Renal cortex interstitium (tissue), 11 donors: ENCODE measurements around the gene CWC15. TPM values are rescaled to one million over a fixed set of nuclear protein-coding genes. Genes with fewer than 3 reads are reported as not detected.
A peak's percentile ranks its signal among the peaks of the same experiment; 100 is the strongest.
"Not testable (repeated sequence)": the region's sequence is repeated elsewhere in the genome, so short reads cannot be mapped to it uniquely, and the experiment has no call there.

Experiments used
- DNase-seq, 11 donors: peaks; one replicate each; pipeline ENCODE4 v3.0.0-alpha.2; 2013; ENCODE audit warnings: low read depth in 9 of 11, low spot score in 4 of 11; ENCODE audit errors: extremely low read depth in 1 of 11
- polyA plus RNA-seq, 3 donors: library from polyadenylated mRNA; unstranded; fragments of 120-200 nt; gene quantifications; one replicate each; pipeline ENCODE4 v1.2.1, GENCODE V29; 2013; ENCODE audit not compliant: insufficient read length in 3 of 3

CWC15 gene
- polyA plus RNA-seq, 3 donors: 110 to 131 (median 111) TPM

GRCh38 chr11:94968334-94968958 is 4.9 kb downstream of the CWC15 start:
- DNase-seq: no peak

GRCh38 chr11:94964934-94965333 is 8.4 kb downstream of the CWC15 start:
- no peak for DNase-seq

GRCh38 chr11:94961255-94961654 is 12.1 kb downstream of the CWC15 start:
- DNase-seq: no peak

GRCh38 chr11:94960488-94960887 is 12.9 kb downstream of the CWC15 start:
- no peak for DNase-seq

- DNase-seq: no peak
These were observed 14.2 kb downstream of the CWC15 start for GRCh38 chr11:94959179-94959578.

- DNase-seq: no peak
These were observed 15.1 kb downstream of the CWC15 start for GRCh38 chr11:94958121-94958696.

GRCh38 chr11:94956963-94957362 is 16.4 kb downstream of the CWC15 start:
- no peak for DNase-seq

GRCh38 chr11:94954753-94955152 is 18.6 kb downstream of the CWC15 start:
- no peak for DNase-seq

- no peak for DNase-seq
These were observed 25.2 kb downstream of the CWC15 start for GRCh38 chr11:94948070-94948617.

GRCh38 chr11:94946812-94947211 is 26.5 kb downstream of the CWC15 start:
- DNase-seq: no peak

- DNase-seq: no peak
These were observed 32.2 kb downstream of the CWC15 start for GRCh38 chr11:94941131-94941530.

GRCh38 chr11:94939346-94939745 is 34.0 kb downstream of the CWC15 start:
- no peak for DNase-seq

- peak in 3 of 11 donors; percentile 34 to 54 (median 46) for DNase-seq
These were observed 35.0 kb downstream of the CWC15 start for GRCh38 chr11:94938095-94939055.

- DNase-seq: no peak
These were observed 38.5 kb downstream of the CWC15 start for GRCh38 chr11:94934846-94935245.

GRCh38 chr11:94934362-94934761 is 39.0 kb downstream of the CWC15 start:
- no peak for DNase-seq

GRCh38 chr11:94933223-94934130 is 39.9 kb downstream of the CWC15 start:
- peak in 1 of 11 donors; percentile 22 for DNase-seq

GRCh38 chr11:94932503-94932902 is 40.9 kb downstream of the CWC15 start:
- no peak for DNase-seq

- DNase-seq: not testable (repeated sequence)
These were observed 41.3 kb downstream of the CWC15 start for GRCh38 chr11:94932072-94932471.
